ENCODE data around the gene PSMB5. TPM values are rescaled to one million over a fixed set of nuclear protein-coding genes. Genes with fewer than 3 reads are reported as not detected.

Gene PSMB5
- total and polyA plus RNA-seq, 9 of the 15 experiments (the other 6 are each of a cell fraction or from before 2014, with no cell fraction given), result 198 to 1,870 (median 269) TPM

- TF ChIP-seq NR2C1 (IDR thresholded peaks at IDR 0.05) (no peak), NR2C1 (tag; IDR thresholded peaks at IDR 0.05) (0 out of 2 replicates have a peak, but pooled peaks have one; percentile 14), NRF1 (conservative IDR thresholded peaks at IDR 0.05 in 1 of 2, IDR thresholded peaks at IDR 0.05 in 1 of 2) (peak; percentile 67 to 71), ZNF263 (CRISPR knock-in tag; IDR thresholded peaks at IDR 0.05; ENCODE audit: borderline replicate concordance) (peak; percentile 60; the same call in 1 of the 2 replicates), POLR2A (conservative IDR thresholded peaks at IDR 0.05) (0 out of 2 replicates have a peak, but pooled peaks have one; percentile 0), L3MBTL2 (IDR thresholded peaks at IDR 0.05) (peak; percentile 18; the same call in 1 of the 2 replicates), FOSL1 (tag; conservative IDR thresholded peaks at IDR 0.05) (0 out of 2 replicates have a peak, but pooled peaks have one; percentile 13), ATF1 (CRISPR knock-in tag; IDR thresholded peaks at IDR 0.05) (no peak), ATF1 (tag; IDR thresholded peaks at IDR 0.05) (0 out of 2 replicates have a peak, but pooled peaks have one; percentile 12), MLLT1 (IDR thresholded peaks at IDR 0.05) (0 out of 4 replicates have a peak, but pooled peaks of 1 of the 2 experiments have one; percentile 40), HDAC1 (IDR thresholded peaks at IDR 0.05) (peak in 1 of 2 experiments; percentile 60; a peak in 1 of 4 replicates), ZNF644 (tag; IDR thresholded peaks at IDR 0.05; ENCODE audit: low read depth) (0 out of 2 replicates have a peak, but pooled peaks have one; percentile 27), ZEB2 (IDR thresholded peaks at IDR 0.05) (peak; percentile 74; the same call in 1 of the 2 replicates), RFX1 (IDR thresholded peaks at IDR 0.05) (peak; percentile 38; the same call in 1 of the 2 replicates), DMBX1 (CRISPR knock-in tag; IDR thresholded peaks at IDR 0.05; ENCODE audit: borderline replicate concordance) (no peak), EHMT2 (IDR thresholded peaks at IDR 0.05) (peak; percentile 82), MBD2 (IDR thresholded peaks at IDR 0.05; ENCODE audit: borderline replicate concordance, low read depth) (peak; percentile 26; the same call in 1 of the 2 replicates), MTF1 (CRISPR knock-in tag; IDR thresholded peaks at IDR 0.05; ENCODE audit: borderline replicate concordance) (no peak), ETV5 (CRISPR knock-in tag; IDR thresholded peaks at IDR 0.05; ENCODE audit: low read depth) (no peak), BACH1 (tag; IDR thresholded peaks at IDR 0.05) (no peak), TBP (optimal IDR thresholded peaks at IDR 0.05; ENCODE audit: low read depth, low read length) (peak; percentile 42)
- TF ChIP-seq, protein P1, sequence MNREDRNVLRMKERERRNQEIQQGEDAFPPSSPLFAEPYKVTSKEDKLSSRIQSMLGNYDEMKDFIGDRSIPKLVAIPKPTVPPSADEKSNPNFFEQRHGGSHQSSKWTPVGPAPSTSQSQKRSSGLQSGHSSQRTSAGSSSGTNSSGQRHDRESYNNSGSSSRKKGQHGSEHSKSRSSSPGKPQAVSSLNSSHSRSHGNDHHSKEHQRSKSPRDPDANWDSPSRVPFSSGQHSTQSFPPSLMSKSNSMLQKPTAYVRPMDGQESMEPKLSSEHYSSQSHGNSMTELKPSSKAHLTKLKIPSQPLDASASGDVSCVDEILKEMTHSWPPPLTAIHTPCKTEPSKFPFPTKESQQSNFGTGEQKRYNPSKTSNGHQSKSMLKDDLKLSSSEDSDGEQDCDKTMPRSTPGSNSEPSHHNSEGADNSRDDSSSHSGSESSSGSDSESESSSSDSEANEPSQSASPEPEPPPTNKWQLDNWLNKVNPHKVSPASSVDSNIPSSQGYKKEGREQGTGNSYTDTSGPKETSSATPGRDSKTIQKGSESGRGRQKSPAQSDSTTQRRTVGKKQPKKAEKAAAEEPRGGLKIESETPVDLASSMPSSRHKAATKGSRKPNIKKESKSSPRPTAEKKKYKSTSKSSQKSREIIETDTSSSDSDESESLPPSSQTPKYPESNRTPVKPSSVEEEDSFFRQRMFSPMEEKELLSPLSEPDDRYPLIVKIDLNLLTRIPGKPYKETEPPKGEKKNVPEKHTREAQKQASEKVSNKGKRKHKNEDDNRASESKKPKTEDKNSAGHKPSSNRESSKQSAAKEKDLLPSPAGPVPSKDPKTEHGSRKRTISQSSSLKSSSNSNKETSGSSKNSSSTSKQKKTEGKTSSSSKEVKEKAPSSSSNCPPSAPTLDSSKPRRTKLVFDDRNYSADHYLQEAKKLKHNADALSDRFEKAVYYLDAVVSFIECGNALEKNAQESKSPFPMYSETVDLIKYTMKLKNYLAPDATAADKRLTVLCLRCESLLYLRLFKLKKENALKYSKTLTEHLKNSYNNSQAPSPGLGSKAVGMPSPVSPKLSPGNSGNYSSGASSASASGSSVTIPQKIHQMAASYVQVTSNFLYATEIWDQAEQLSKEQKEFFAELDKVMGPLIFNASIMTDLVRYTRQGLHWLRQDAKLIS (CRISPR knock-in tag; IDR thresholded peaks at IDR 0.05), result no peak
Measured at GRCh38 chr14:23020143-23021128, 14.3 kb downstream of the PSMB5 start (continued).
